B cell (primary cell): Measurements from ENCODE around the gene ITSN2.

Experiments used
- EZH2 ChIP-seq: IDR thresholded peaks from 2 replicates; pipeline ENCODE4 v1.6.1; 2012; ENCODE audit warnings: borderline replicate concordance, low read depth, mild to moderate bottlenecking, moderate library complexity, low read length; ENCODE audit not compliant: insufficient read depth, poor library complexity, severe bottlenecking
- TF ChIP-seq, protein P1 (sequence below): fragments of 200-600 bp; IDR thresholded peaks from one replicate; pipeline ENCODE4 v1.8.0; 2022; ENCODE audit warnings: antibody characterized with exemption, mild to moderate bottlenecking

DNA sequence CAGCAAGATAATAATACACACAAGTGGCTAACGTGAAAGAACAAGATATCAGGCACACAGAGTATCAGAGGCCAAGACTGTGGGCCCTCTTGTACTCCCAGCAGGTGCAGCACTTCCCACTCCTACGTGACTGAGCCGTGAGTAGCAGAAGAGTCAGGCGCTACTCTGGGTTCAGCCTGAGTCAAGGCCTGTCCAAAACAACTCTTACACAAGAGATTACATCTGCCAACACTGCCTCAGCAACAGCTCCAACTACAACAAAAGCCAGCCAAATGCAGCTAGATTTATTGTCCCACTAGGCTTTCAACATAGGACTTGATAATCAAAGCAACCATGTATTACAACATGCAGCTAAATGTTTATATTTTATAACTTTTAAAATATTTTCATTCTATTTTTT is 56.2 kb downstream of the ITSN2 start:
- TF ChIP-seq, protein P1, sequence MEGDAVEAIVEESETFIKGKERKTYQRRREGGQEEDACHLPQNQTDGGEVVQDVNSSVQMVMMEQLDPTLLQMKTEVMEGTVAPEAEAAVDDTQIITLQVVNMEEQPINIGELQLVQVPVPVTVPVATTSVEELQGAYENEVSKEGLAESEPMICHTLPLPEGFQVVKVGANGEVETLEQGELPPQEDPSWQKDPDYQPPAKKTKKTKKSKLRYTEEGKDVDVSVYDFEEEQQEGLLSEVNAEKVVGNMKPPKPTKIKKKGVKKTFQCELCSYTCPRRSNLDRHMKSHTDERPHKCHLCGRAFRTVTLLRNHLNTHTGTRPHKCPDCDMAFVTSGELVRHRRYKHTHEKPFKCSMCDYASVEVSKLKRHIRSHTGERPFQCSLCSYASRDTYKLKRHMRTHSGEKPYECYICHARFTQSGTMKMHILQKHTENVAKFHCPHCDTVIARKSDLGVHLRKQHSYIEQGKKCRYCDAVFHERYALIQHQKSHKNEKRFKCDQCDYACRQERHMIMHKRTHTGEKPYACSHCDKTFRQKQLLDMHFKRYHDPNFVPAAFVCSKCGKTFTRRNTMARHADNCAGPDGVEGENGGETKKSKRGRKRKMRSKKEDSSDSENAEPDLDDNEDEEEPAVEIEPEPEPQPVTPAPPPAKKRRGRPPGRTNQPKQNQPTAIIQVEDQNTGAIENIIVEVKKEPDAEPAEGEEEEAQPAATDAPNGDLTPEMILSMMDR = no peak
- no peak for TF ChIP-seq EZH2
